Measurements from ENCODE around the gene SNCG. TPM values are rescaled to one million over a fixed set of nuclear protein-coding genes. Genes with fewer than 3 reads are reported as not detected.

Gene SNCG
- total RNA-seq, 2 donors from 2014 or later = 20.9 to 33.8 TPM

- Histone ChIP-seq H3K27ac (peak overlapping the region in 1 of 2 donors; percentile 98), H3K36me3 (no peaks in the 10 kb centered on the region), H3K9me3 (no peaks in the 10 kb centered on the region), H3K27me3 (no peaks in the 10 kb centered on the region), H3K4me1 (peaks cover 0 to 57% of the 10 kb centered on the region in 2 donors), H3K4me3 (no peak overlapping the region)
- peak; percentile 58 for DNase-seq (ENCODE audit: low spot score)
- no peak for TF ChIP-seq CTCF (IDR thresholded peaks at IDR 0.05)
These were observed 7.7 kb downstream of the SNCG start for GRCh38 chr10:86965986-86966654.

GRCh38 chr10:86967481-86967941 is 9.1 kb downstream of the SNCG start:
- H3K4me3 ChIP-seq = peak overlapping the region in 1 of 2 donors; percentile 61
- DNase-seq (ENCODE audit: low spot score) = peak; percentile 57
- H3K27me3 ChIP-seq = no peaks in the 10 kb centered on the region
- no peaks in the 10 kb centered on the region for H3K36me3 ChIP-seq
- TF ChIP-seq CTCF (IDR thresholded peaks at IDR 0.05) = no peak
- H3K27ac ChIP-seq = peak overlapping the region; percentile 95 to 98
- peaks cover 0 to 67% of the 10 kb centered on the region in 2 donors for H3K4me1 ChIP-seq
- no peaks in the 10 kb centered on the region for H3K9me3 ChIP-seq

- peaks cover 0 to 67% of the 10 kb centered on the region in 2 donors for H3K4me1 ChIP-seq
- H3K27me3 ChIP-seq = no peaks in the 10 kb centered on the region
- no peaks in the 10 kb centered on the region for H3K9me3 ChIP-seq
- H3K4me3 ChIP-seq = peak within 1 kb of the TSS; percentile 60 to 61
- no peaks in the 10 kb centered on the region for H3K36me3 ChIP-seq
- no peak for TF ChIP-seq CTCF (IDR thresholded peaks at IDR 0.05)
- H3K27ac ChIP-seq = peak within 1 kb of the TSS; percentile 95 to 98
- DNase-seq (ENCODE audit: low spot score) = peak; percentile 71
These were observed 10.0 kb downstream of the SNCG start, which contains the start of gene ADIRF for GRCh38 chr10:86968271-86968993. Gene ADIRF (plus strand): TSS chr10:86968482. CDS start chr10:86968545, 63 bp downstream.

GRCh38 chr10:86968994-86969355 is 10.6 kb downstream of the SNCG start:
- no peak for TF ChIP-seq CTCF (IDR thresholded peaks at IDR 0.05)
- peaks cover 0 to 65% of the 10 kb centered on the region in 2 donors for H3K4me1 ChIP-seq
- H3K27me3 ChIP-seq = no peaks in the 10 kb centered on the region

GRCh38 chr10:86969421-86970041 is 11.1 kb downstream of the SNCG start:
- Histone ChIP-seq H3K9me3 (no peaks in the 10 kb centered on the region), H3K27ac (peak overlapping the region; percentile 95 to 98), H3K36me3 (no peaks in the 10 kb centered on the region), H3K27me3 (no peaks in the 10 kb centered on the region), H3K4me3 (peak overlapping the region; percentile 60 to 61), H3K4me1 (peaks cover 0 to 60% of the 10 kb centered on the region in 2 donors)
- no peak for TF ChIP-seq CTCF (IDR thresholded peaks at IDR 0.05)
- no peak for DNase-seq (ENCODE audit: low spot score)

More at GRCh38 chr10:86968994-86969355, 10.6 kb downstream of the SNCG start:
- peak overlapping the region; percentile 95 to 98 for H3K27ac ChIP-seq
- DNase-seq (ENCODE audit: low spot score) = peak; percentile 59
- no peaks in the 10 kb centered on the region for H3K36me3 ChIP-seq
- peak overlapping the region; percentile 60 to 61 for H3K4me3 ChIP-seq
- no peaks in the 10 kb centered on the region for H3K9me3 ChIP-seq
